Sigmoid colon (tissue), 4 donors: ENCODE measurements around the gene FAM234A.

ENCODE experiments used
- EP300 ChIP-seq, 4 donors: sonication (generic); formaldehyde crosslinking; IDR thresholded peaks; one replicate each; pipeline ENCODE4 v1.6.1; 2017; ENCODE audit warnings: antibody characterized with exemption in 4 of 4
- POLR2AphosphoS5 ChIP-seq, 4 donors: sonication (generic); formaldehyde crosslinking; IDR thresholded peaks; one replicate each; pipeline ENCODE4 v1.6.1; 2017; ENCODE audit warnings: antibody characterized with exemption in 4 of 4
- TF ChIP-seq, protein P1 (sequence below), 4 experiments: fragments of 450-650 bp in 3 of 4; fragments of 200-600 bp in 1 of 4; IDR thresholded peaks; one replicate each; pipeline ENCODE4 v1.5.1; 2016 to 2019; ENCODE audit warnings: antibody characterized with exemption in 4 of 4, mild to moderate bottlenecking in 3 of 4, moderate library complexity in 2 of 4

- TF ChIP-seq POLR2AphosphoS5 (IDR thresholded peaks at IDR 0.05): no peak
- TF ChIP-seq, protein P1, sequence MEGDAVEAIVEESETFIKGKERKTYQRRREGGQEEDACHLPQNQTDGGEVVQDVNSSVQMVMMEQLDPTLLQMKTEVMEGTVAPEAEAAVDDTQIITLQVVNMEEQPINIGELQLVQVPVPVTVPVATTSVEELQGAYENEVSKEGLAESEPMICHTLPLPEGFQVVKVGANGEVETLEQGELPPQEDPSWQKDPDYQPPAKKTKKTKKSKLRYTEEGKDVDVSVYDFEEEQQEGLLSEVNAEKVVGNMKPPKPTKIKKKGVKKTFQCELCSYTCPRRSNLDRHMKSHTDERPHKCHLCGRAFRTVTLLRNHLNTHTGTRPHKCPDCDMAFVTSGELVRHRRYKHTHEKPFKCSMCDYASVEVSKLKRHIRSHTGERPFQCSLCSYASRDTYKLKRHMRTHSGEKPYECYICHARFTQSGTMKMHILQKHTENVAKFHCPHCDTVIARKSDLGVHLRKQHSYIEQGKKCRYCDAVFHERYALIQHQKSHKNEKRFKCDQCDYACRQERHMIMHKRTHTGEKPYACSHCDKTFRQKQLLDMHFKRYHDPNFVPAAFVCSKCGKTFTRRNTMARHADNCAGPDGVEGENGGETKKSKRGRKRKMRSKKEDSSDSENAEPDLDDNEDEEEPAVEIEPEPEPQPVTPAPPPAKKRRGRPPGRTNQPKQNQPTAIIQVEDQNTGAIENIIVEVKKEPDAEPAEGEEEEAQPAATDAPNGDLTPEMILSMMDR (IDR thresholded peaks at IDR 0.05): no peak
- no peak for TF ChIP-seq EP300 (IDR thresholded peaks at IDR 0.05)
Measured at GRCh38 chr16:275786-276232, 41.2 kb downstream of the FAM234A start, which contains the start of gene RGS11.
